Measurements from ENCODE around the gene KRT20. TPM values are rescaled to one million over a fixed set of nuclear protein-coding genes. Genes with fewer than 3 reads are reported as not detected.

Gene KRT20
- total RNA-seq, 1 donor from 2014 or later: 13.0 TPM

DNA sequence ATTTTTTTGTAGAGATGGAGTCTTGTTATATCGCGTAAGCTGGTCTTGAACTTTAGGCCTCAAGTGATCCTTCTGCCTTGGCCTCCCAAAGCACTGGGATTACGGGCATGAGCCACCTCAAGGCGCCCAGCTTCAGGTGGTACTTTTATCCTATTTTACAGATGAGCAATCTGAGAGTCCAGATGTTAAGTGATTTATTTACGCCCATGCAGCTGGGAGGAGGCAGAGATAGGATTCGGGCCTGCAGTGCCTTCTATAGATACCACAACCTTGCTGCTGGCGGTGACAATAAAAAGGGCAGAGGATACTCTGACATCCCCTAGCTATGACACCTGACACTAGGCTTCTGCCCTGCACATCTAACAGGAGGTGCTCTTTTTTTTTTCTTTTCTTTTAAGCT, 13.7 kb downstream of the KRT20 start:
- no peaks in the 10 kb centered on the region for H3K4me1 Mint-ChIP-seq (ENCODE audit: unreplicated experiment)
- TF ChIP-seq, protein P1, sequence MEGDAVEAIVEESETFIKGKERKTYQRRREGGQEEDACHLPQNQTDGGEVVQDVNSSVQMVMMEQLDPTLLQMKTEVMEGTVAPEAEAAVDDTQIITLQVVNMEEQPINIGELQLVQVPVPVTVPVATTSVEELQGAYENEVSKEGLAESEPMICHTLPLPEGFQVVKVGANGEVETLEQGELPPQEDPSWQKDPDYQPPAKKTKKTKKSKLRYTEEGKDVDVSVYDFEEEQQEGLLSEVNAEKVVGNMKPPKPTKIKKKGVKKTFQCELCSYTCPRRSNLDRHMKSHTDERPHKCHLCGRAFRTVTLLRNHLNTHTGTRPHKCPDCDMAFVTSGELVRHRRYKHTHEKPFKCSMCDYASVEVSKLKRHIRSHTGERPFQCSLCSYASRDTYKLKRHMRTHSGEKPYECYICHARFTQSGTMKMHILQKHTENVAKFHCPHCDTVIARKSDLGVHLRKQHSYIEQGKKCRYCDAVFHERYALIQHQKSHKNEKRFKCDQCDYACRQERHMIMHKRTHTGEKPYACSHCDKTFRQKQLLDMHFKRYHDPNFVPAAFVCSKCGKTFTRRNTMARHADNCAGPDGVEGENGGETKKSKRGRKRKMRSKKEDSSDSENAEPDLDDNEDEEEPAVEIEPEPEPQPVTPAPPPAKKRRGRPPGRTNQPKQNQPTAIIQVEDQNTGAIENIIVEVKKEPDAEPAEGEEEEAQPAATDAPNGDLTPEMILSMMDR (conservative IDR thresholded peaks at IDR 0.05): no peak
- no peak for DNase-seq (ENCODE audit: extremely low spot score, unreplicated experiment)
- no peak overlapping the region for H3K4me3 Mint-ChIP-seq
- no peaks in the 10 kb centered on the region for H3K36me3 Mint-ChIP-seq
- H3K27me3 Mint-ChIP-seq: no peaks in the 10 kb centered on the region
- no peak overlapping the region for H3K27ac Mint-ChIP-seq
- H3K9me3 Mint-ChIP-seq: no peaks in the 10 kb centered on the region

DNA sequence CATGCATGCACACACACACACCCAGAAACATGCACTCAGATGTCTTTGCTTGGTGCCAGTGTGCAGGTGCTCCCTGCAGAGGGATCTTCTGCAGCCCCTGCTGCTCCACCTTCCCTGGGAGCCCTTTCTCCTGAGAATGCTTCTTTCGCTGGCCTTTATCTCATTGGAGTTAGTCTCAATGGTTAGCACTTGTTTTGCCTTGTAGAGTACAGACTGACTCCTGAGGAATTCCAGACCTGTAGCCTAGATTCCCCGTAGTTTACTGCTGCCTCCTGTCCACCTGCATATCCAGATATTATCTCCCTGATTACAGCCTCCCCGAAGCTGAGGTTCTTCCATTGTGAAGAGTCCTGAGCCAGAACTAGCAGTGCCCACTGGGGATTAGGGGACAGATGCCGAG, 14.9 kb downstream of the KRT20 start:
- H3K4me1 Mint-ChIP-seq (ENCODE audit: unreplicated experiment): no peaks in the 10 kb centered on the region
- TF ChIP-seq, protein P1 (conservative IDR thresholded peaks at IDR 0.05): no peak
- no peaks in the 10 kb centered on the region for H3K36me3 Mint-ChIP-seq
- DNase-seq (ENCODE audit: extremely low spot score, unreplicated experiment): no peak
- H3K27me3 Mint-ChIP-seq: no peaks in the 10 kb centered on the region
- H3K4me3 Mint-ChIP-seq: no peak overlapping the region
- no peak overlapping the region for H3K27ac Mint-ChIP-seq
- no peaks in the 10 kb centered on the region for H3K9me3 Mint-ChIP-seq

DNA sequence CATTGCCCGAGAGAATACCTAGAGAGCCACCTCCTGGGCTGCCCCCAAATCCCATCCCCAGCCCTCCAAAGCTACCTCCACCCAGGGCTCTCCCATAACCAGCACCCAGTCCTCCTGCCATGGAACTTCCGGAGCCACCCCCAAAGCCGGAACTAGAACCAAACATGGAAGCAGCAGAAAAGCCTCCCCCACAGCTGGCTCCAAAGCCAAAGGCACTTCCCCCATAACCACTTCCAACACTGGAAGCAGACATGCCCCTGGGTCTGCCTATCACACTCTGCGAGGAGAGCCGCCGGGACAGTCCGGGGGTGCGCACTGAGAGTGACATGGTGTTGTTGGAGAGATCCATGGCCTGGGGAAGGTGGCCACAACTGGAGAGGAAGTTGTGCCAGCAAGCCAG, 18.2 kb downstream of the KRT20 start, which contains the start of gene KRT12:
TSS of gene KRT12 (minus strand) at position 386 of the 400 bp plus-strand sequence. CDS start at position 349, 37 bp downstream.
- no peak within 1 kb of the TSS for H3K4me3 Mint-ChIP-seq
- no peak within 1 kb of the TSS for H3K27ac Mint-ChIP-seq
- DNase-seq (ENCODE audit: extremely low spot score, unreplicated experiment): no peak
- TF ChIP-seq, protein P1 (conservative IDR thresholded peaks at IDR 0.05): no peak
- no peaks in the 10 kb centered on the region for H3K36me3 Mint-ChIP-seq
- H3K4me1 Mint-ChIP-seq (ENCODE audit: unreplicated experiment): no peaks in the 10 kb centered on the region
- H3K9me3 Mint-ChIP-seq: no peaks in the 10 kb centered on the region
- H3K27me3 Mint-ChIP-seq: no peaks in the 10 kb centered on the region

DNA sequence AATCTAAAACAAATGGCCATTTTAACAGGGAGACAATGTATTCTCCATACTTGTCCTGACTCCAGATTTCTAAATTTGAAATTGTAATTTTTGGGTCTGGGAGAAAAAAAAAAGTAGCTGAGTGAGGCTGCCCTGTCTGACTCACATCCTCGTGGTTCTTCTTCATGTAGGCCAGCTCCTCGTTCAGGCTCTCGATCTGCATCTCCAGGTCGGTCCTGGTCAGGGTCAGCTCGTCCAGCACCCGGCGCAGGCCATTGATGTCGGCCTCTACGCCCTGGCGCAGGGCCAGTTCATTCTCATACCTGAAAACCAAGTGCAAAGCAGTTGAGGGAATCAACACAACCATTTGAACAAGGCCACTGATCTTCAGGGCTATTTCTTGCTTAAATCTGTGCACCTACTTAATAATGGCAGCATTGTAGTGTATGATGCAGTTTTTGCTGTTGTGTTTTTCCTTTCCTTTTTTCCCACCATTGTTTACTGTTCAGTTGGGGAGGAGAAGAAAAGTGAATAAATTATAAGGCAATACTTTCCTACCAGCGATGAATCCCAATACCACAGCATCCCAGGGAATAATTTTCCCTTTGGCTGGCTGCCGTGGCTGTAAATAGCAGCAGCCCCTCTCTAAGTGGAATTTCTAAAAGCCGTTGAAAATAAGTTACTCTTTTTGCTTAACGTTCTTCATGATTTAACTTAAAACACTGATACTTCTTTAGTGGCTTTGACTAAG, 20.2 kb downstream of the KRT20 start:
- Mint-ChIP-seq H3K4me1 (ENCODE audit: unreplicated experiment) (peaks cover 1% of the 10 kb centered on the region), H3K27me3 (no peaks in the 10 kb centered on the region), H3K27ac (no peak overlapping the region), H3K9me3 (no peaks in the 10 kb centered on the region), H3K36me3 (no peaks in the 10 kb centered on the region), H3K4me3 (no peak overlapping the region)
- no peak for DNase-seq (ENCODE audit: extremely low spot score, unreplicated experiment)
- TF ChIP-seq, protein P1 (conservative IDR thresholded peaks at IDR 0.05): no peak

DNA sequence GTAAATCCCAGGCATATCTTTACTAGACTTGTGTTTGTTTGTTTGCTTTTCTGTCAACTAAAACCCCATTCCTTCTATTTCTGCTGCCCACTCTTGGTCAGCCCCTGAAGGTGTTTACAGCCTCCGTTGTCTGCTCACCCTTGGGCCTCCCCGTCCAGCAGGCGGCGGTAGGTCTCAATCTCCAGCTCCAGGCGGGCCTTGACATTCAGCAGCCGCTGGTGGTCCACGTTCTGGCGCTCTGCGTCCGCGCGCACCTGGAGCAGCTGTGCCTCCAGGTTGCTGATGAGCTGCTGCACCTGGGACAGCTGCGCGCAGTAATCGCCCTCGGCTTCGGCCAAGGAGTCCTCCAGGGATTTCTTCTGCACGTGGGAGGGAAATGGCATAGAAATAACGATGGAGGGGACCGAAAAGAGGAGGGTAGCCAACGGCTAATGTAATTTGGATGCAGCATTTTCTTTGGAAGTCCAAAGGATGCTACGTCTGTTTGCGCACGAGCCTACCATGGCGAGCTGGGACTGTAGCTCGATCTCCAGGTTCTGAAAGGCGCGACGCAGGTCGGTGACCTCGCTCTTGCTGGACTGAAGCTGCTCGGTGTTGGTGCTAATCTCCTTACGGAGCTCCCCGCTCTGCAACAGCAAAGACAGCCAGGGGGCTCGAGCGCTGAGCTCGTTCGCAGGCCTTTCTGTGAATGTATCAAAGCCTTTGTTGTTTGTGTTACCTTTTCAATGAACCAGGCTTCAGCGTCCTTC, 21.9 kb downstream of the KRT20 start:
- H3K27ac Mint-ChIP-seq: no peak overlapping the region
- TF ChIP-seq, protein P1 (conservative IDR thresholded peaks at IDR 0.05): peak; percentile 56
- no peak for DNase-seq (ENCODE audit: extremely low spot score, unreplicated experiment)
- no peaks in the 10 kb centered on the region for H3K36me3 Mint-ChIP-seq
- no peaks in the 10 kb centered on the region for H3K9me3 Mint-ChIP-seq
- no peaks in the 10 kb centered on the region for H3K27me3 Mint-ChIP-seq
- no peak overlapping the region for H3K4me3 Mint-ChIP-seq
- peaks cover 13% of the 10 kb centered on the region for H3K4me1 Mint-ChIP-seq (ENCODE audit: unreplicated experiment)
